Activated CD8-positive, alpha-beta T cell treated with anti-CD3 and anti-CD28 coated beads, Interleukin-2, amount 10 ng/mL, durations not matched to agents 7 days and 5 days (primary cell): ENCODE measurements around the gene STOX1. TPM values are rescaled to one million over a fixed set of nuclear protein-coding genes. Genes with fewer than 3 reads are reported as not detected.
"Not testable (repeated sequence)": the region's sequence is repeated elsewhere in the genome, so short reads cannot be mapped to it uniquely, and the experiment has no call there.

Experiments
- ATAC-seq: fragments of 150-1000 bp; cut with Tn5 transposase; one replicate; pipeline ENCODE4 v1.10.0; 2021; ENCODE audit warnings: moderate library complexity
- CTCF ChIA-PET: fragments of 350-600 bp; sonication (Branson Sonifier 250); formaldehyde crosslinking; loops from one replicate; lab custom pipeline; 2021; ENCODE audit warnings: antibody characterized with exemption; lab: Charles Lee
- POLR2A ChIA-PET: fragments of 350-600 bp; sonication (Branson Sonifier 250); formaldehyde crosslinking; loops from one replicate; lab custom pipeline; 2021; ENCODE audit warnings: antibody characterized with exemption; lab: Charles Lee
- DNase-seq: peaks from one replicate; pipeline ENCODE4 v3.0.0-alpha.2; 2020
- H3K27ac Mint-ChIP-seq: one replicate; pipeline ENCODE4 v1.8.0; 2021; ENCODE audit warnings: mild to moderate bottlenecking, mixed read lengths
- H3K27me3 Mint-ChIP-seq: one replicate; pipeline ENCODE4 v1.8.0; 2021; ENCODE audit warnings: low read depth, mixed read lengths
- H3K36me3 Mint-ChIP-seq: one replicate; pipeline ENCODE4 v1.8.0; 2021; ENCODE audit warnings: low read depth, mixed read lengths
- H3K4me1 Mint-ChIP-seq: one replicate; pipeline ENCODE4 v1.8.0; 2021; ENCODE audit warnings: low read depth, mixed read lengths
- H3K4me3 Mint-ChIP-seq: one replicate; pipeline ENCODE4 v1.8.0; 2021; ENCODE audit warnings: mild to moderate bottlenecking, mixed read lengths
- H3K9me3 Mint-ChIP-seq: one replicate; pipeline ENCODE4 v1.8.0; 2022; ENCODE audit warnings: mixed read lengths; ENCODE audit not compliant: insufficient read depth
- total RNA-seq, 2 experiments: library from RNA; stranded (reverse); gene quantifications; one replicate each; pipeline ENCODE4 v1.2.3, GENCODE V29; 2021

The STOX1 gene
- total RNA-seq, 2 experiments from 2014 or later, result 0.42 to 0.52 TPM

DNA sequence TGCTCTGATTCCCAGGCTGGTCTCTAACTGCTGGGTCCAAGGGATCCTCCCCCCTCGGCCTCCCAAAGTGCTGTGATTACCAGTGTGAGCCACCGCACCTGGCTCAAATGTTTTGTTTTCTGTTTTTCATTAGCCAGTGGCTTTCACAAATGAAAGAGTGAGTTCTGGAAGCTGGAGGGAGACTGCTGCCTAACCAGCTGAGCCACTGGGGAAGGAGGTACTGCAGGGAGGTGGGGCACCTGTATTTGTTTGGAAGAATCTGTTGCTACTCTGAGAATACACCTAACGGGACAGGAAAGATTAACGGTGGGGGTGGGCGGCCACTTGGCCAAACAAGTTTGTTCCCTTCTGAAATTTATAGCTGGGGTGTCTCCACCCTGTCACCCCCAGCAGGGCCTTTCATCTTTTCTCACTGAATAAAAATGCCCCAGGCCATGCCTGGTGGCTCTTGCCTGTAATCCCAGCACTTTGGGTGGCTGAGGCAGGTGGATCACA is 4.7 kb downstream of the STOX1 start:
- no peak overlapping the region for H3K4me3 Mint-ChIP-seq
- ChIA-PET POLR2A (no interaction called here), CTCF (no interaction called here)
- no peaks in the 10 kb centered on the region for H3K9me3 Mint-ChIP-seq
- H3K27me3 Mint-ChIP-seq, result peaks cover 16% of the 10 kb centered on the region
- no peaks in the 10 kb centered on the region for H3K36me3 Mint-ChIP-seq
- H3K4me1 Mint-ChIP-seq, result peaks cover 9% of the 10 kb centered on the region
- no peak overlapping the region for H3K27ac Mint-ChIP-seq
- no peak for ATAC-seq
- DNase-seq, result no peak

DNA sequence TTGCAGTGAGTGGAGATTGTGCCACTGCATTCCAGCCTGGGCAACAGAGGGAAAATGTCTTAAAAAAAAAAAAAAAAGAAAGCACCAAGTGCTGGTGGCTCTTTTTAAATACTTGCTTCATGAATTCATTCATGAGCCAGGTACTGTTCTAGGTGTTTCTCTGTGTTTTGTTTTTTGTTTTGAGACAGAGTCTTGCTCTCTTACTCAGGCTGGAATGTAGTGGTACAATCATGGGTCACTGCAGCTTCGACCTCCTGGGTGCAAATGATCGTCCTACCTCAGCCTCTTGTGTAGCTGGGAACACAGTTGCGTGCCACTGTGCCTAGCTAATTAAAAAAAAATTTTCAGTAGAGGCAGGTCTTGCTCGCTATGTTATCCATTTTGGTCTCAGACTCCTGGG is 5.3 kb downstream of the STOX1 start:
- CTCF ChIA-PET, result no interaction called here
- peaks cover 9% of the 10 kb centered on the region for H3K4me1 Mint-ChIP-seq
- DNase-seq, result no peak
- ATAC-seq, result no peak
- H3K4me3 Mint-ChIP-seq, result no peak overlapping the region
- peaks cover 16% of the 10 kb centered on the region for H3K27me3 Mint-ChIP-seq
- no peaks in the 10 kb centered on the region for H3K9me3 Mint-ChIP-seq
- POLR2A ChIA-PET, result no interaction called here
- no peaks in the 10 kb centered on the region for H3K36me3 Mint-ChIP-seq
- no peak overlapping the region for H3K27ac Mint-ChIP-seq

DNA sequence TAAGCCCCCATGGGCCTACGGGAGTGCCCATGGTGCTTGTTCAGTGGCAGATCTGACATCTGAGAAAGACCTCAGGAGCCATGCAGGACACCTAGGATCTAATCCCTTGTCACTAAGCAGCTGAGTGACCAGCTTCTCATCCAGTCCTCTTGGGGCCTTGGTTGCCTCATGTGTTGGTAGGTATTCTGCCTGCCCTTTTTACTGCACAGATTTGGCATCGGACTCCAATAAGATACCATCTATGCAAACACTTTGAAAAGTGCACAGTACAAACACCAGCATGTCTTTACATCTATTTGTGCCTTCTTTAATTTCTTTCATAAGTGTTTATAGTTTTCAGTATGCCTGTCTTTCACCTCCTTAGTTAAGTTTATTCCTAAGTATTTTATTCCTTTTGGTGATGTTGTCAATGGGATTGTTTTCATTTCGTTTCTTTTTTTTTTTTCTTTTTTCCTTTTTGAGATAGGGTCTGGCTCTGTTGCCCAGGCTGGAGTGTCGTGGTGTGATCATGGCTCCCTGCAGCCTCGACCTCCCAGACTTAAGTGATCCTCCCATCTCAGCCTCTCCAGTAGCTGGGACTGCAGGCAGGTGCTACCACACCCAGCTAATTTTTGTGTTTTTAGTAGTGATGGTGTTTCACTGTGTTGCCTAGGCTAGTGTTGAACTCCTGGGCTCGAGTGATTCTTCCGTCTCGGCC is 10.4 kb downstream of the STOX1 start:
- Mint-ChIP-seq H3K36me3 (no peaks in the 10 kb centered on the region), H3K4me1 (no peaks in the 10 kb centered on the region), H3K9me3 (no peaks in the 10 kb centered on the region), H3K4me3 (no peak overlapping the region), H3K27me3 (no peaks in the 10 kb centered on the region), H3K27ac (no peak overlapping the region)
- POLR2A ChIA-PET, result no interaction called here
- ATAC-seq (no peak), DNase-seq (no peak)
- CTCF ChIA-PET, result no interaction called here

DNA sequence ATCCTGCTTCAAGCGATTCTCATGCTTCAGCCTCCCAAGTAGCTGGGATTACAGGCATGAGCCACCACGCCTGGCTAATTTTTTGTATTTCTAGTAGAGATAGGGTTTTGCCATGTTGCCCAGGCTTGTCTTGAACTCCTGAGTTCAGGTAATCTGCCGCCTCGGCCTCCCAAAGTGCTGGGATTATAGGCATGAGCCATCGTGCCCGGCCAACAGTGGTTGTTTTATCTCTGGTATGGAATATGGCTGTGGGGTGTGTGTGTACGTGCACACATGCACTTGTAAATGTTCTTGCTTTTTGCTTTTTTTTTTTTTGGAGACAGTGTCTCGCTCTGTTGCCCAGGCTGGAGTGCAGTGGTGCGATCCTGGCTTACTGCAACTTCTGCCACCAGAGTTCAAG is 13.3 kb downstream of the STOX1 start:
- H3K27ac Mint-ChIP-seq, H3K4me3 Mint-ChIP-seq, H3K27me3 Mint-ChIP-seq, H3K4me1 Mint-ChIP-seq, POLR2A ChIA-PET, H3K9me3 Mint-ChIP-seq, ATAC-seq, DNase-seq, H3K36me3 Mint-ChIP-seq, CTCF ChIA-PET: not testable (repeated sequence)

DNA sequence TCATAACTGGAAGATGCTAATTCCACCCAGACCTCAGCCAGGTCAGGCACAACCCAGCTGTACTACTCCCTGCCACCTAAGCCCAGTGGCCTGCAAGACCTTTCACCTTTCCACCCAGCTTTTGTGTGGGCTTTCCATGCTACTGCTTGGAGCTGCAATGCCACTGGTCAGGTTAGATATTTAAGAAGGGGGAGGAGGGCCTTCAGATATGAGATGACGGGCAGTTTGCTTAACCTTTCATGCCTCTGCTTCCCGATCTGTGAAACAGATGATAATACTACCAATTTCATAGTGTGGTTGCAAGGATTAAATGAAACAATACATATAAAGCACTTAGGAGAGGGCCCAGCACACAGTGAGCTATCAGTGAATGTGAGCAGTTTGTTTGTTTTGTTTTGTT is 20.9 kb downstream of the STOX1 start:
- ATAC-seq, result no peak
- DNase-seq, result no peak
- ChIA-PET CTCF (no interaction called here), POLR2A (no interaction called here)
- H3K4me3 Mint-ChIP-seq, result no peak overlapping the region
- H3K4me1 Mint-ChIP-seq, result no peaks in the 10 kb centered on the region
- peaks cover 3% of the 10 kb centered on the region for H3K27me3 Mint-ChIP-seq
- H3K27ac Mint-ChIP-seq, result no peak overlapping the region
- H3K36me3 Mint-ChIP-seq, result no peaks in the 10 kb centered on the region
- no peaks in the 10 kb centered on the region for H3K9me3 Mint-ChIP-seq

DNA sequence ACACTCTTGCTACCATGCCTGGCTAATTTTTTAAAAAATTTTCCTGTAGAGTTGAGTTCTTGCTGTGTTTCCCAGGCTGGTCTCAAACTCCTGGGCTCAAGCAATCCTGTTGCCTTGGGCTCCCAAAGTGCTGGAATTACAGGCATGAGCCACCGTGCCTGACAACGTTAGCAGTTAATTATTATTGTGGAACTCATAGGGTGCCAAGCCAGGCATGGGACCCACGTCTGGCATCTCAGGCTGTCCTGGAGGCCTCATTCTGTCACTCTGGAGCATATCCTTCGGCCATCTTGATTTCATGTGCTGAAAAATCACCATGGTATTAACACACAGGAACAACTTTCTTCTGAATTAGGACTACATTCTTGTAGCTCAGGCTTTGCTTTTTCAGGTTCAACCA is 21.5 kb downstream of the STOX1 start:
- H3K27me3 Mint-ChIP-seq, result peaks cover 3% of the 10 kb centered on the region
- ChIA-PET CTCF (no interaction called here), POLR2A (no interaction called here)
- H3K9me3 Mint-ChIP-seq, result no peaks in the 10 kb centered on the region
- DNase-seq (no peak), ATAC-seq (no peak)
- H3K4me1 Mint-ChIP-seq, result no peaks in the 10 kb centered on the region
- no peaks in the 10 kb centered on the region for H3K36me3 Mint-ChIP-seq
- H3K4me3 Mint-ChIP-seq, result no peak overlapping the region
- H3K27ac Mint-ChIP-seq, result no peak overlapping the region

DNA sequence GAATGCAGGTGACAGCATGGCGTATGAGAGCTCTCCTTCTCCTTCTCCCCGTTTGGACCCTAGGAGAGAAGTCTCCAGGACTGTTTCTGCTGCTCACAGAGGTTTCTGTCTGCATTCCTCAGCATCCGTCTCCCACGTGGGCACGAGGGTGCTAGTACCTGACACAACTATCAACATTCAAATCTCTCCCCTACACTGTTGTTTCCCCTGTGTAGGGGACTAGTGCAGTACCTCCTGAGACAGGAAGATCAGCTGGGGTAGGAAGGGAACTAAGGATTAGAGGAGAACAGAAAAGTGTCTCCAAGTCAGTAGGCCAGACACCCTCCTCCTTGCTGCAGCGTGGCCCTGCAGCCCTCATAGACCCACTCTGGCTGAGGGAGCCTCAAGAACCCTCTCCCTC is 29.0 kb downstream of the STOX1 start:
- no peak for DNase-seq
- Mint-ChIP-seq H3K27me3 (peaks cover 9% of the 10 kb centered on the region), H3K27ac (no peak overlapping the region), H3K4me1 (no peaks in the 10 kb centered on the region), H3K36me3 (peaks cover 5% of the 10 kb centered on the region), H3K4me3 (no peak overlapping the region), H3K9me3 (peaks cover 10% of the 10 kb centered on the region)
- ChIA-PET CTCF (interaction anchor here (0.8 to 1.1 kb wide), 2 partner anchors 210 to 306 kb away, joined by 3 read pairs; no protein-coding TSS in a partner anchor), POLR2A (interaction anchor here (0.5 to 1.0 kb wide), 3 partner anchors 85 to 307 kb away, joined by 3 to 4 read pairs (median 4); no protein-coding TSS in a partner anchor)
- no peak for ATAC-seq

DNA sequence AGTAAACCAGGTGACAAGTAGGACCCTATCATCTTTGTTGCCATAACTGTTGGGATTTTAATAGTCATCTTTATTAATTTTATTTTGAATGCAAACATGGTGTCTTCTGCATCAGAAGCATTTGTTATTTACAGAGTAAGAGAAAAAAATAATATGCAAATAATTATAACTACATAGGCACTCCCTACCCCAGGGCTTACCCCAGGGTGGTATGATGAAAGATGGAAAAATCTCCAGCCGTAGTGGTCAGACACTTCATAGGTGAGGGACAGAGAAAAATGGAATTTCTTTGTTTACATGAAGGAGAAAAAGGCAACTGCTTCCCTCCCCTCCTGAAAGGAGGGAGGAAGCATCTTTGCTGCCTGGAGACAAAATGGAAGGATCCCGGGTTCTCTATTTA is 29.7 kb downstream of the STOX1 start:
- ChIA-PET POLR2A (no interaction called here), CTCF (no interaction called here)
- H3K4me3 Mint-ChIP-seq, result no peak overlapping the region
- H3K36me3 Mint-ChIP-seq, result peaks cover 5% of the 10 kb centered on the region
- no peak for ATAC-seq
- peaks cover 9% of the 10 kb centered on the region for H3K27me3 Mint-ChIP-seq
- H3K4me1 Mint-ChIP-seq, result no peaks in the 10 kb centered on the region
- no peak for DNase-seq
- peaks cover 17% of the 10 kb centered on the region for H3K9me3 Mint-ChIP-seq
- no peak overlapping the region for H3K27ac Mint-ChIP-seq

DNA sequence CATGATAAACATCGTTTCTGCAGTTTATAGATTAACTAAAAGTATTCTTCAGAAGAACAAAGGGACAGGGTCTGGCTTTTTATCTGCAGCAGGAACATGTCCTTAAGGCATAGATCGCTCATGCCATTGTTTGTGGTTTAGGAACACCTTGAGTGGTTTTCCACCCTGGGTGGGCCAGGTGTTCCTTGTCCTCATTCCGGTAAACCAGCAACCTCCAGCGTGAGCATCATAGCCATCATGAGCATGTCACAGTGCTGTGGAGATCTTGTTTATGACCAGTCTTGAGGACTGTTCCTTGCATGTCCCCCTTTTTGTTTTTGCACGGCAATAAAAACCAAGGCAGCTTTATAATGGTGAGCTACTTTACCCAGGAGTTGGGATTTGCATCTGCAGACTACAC is 33.9 kb downstream of the STOX1 start:
- Mint-ChIP-seq H3K4me1 (no peaks in the 10 kb centered on the region), H3K9me3 (peaks cover 25% of the 10 kb centered on the region), H3K4me3 (no peak overlapping the region), H3K36me3 (peaks cover 5% of the 10 kb centered on the region), H3K27ac (no peak overlapping the region), H3K27me3 (peaks cover 9% of the 10 kb centered on the region)
- DNase-seq, result no peak
- CTCF ChIA-PET, result no interaction called here
- POLR2A ChIA-PET, result no interaction called here
- ATAC-seq, result no peak

DNA sequence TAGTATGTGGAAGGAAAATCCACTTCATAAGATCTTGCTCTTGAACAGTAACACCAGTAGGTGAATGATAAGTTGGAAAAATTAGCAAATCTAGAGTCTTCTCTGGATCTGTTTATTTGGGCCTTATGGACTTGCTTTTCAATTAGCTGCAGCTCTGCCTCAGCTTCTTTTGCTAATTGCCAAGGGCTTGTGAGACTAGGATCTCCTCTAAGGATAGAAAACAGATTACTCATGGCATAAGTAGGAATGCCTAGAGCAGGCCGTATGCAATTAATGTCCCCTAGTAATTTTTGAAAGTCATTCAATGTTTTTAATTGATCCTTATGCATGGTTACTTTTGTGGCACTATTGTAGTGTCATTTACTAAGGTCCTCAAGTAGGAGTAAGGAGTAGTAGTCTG is 37.3 kb downstream of the STOX1 start:
- Mint-ChIP-seq H3K4me1 (no peaks in the 10 kb centered on the region), H3K27me3 (no peaks in the 10 kb centered on the region), H3K4me3 (no peak overlapping the region), H3K27ac (no peak overlapping the region), H3K9me3 (peaks cover 25% of the 10 kb centered on the region), H3K36me3 (peaks cover 2% of the 10 kb centered on the region)
- ChIA-PET POLR2A (no interaction called here), CTCF (interaction anchor here (1.7 to 2.0 kb wide), 2 partner anchors 14 to 26 kb away, joined by 4 to 5 read pairs; no protein-coding TSS in a partner anchor)
- ATAC-seq (no peak), DNase-seq (no peak)

DNA sequence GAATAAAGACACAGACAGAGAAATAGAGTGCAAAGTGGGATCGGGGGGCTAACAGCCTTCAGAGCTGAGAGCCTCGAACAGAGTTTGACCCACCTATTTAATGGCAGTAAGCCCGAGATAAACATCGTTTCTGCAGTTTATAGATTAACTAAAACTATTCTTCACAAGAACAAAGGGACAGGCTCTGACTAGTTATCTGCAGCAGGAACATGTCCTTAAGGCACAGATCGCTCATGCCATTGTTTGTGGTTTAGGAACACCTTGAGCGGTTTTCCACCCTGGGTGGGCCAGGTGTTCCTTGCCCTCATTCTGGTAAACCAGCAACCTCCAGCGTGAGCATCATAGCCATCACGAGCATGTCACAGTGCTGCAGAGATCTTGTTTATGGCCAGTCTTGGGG is 40.8 kb downstream of the STOX1 start:
- CTCF ChIA-PET, POLR2A ChIA-PET, H3K4me3 Mint-ChIP-seq, H3K4me1 Mint-ChIP-seq, H3K27me3 Mint-ChIP-seq, H3K27ac Mint-ChIP-seq, ATAC-seq, H3K9me3 Mint-ChIP-seq, DNase-seq, H3K36me3 Mint-ChIP-seq: not testable (repeated sequence)

DNA sequence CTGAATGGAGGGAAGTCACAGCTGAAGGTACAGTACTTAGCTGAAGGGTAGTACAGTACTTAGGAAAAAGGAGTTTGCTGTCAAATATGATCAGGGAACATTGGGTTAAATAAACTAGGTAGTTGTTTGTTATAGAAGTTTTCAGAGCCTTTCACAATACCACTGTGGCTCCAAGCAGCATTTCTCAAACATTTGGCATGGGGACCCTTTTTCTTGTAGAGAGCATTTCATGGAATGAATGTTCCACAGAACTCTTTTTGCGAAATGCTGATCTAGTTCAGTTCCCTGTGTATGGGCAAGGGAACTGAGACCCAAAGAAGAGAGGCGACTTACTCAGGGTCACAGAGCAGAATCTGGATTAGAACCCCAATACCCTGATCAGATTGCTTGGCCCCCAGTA is 42.3 kb downstream of the STOX1 start:
- Mint-ChIP-seq H3K27me3 (no peaks in the 10 kb centered on the region), H3K4me3 (no peak overlapping the region), H3K9me3 (no peaks in the 10 kb centered on the region), H3K36me3 (no peaks in the 10 kb centered on the region), H3K4me1 (peaks cover 7% of the 10 kb centered on the region), H3K27ac (no peak overlapping the region)
- ATAC-seq, result no peak
- ChIA-PET CTCF (no interaction called here), POLR2A (no interaction called here)
- no peak for DNase-seq
